Body of pancreas (tissue), 4 donors: Measurements from ENCODE around the gene KDR. TPM values are rescaled to one million over a fixed set of nuclear protein-coding genes. Genes with fewer than 3 reads are reported as not detected.
A peak's percentile ranks its signal among the peaks of the same experiment; 100 is the strongest.

Experiments
- ATAC-seq: fragments of 150-250 bp; one replicate; pipeline ENCODE4 v1.9.1; 2016
- DNase-seq, 4 donors: peaks; one replicate each; pipeline ENCODE4 v3.0.0-alpha.2; 2019
- H3K27ac ChIP-seq, 4 donors: fragments of 200-600 bp; sonication (generic); 1 replicate in 3 of 4; 2 replicates in 1 of 4; pipeline versions ENCODE4 v1.5.1 to v1.6.1; 2016 to 2019; ENCODE audit warnings: mild to moderate bottlenecking in 1 of 4, mixed read lengths in 1 of 4, moderate library complexity in 1 of 4
- H3K27me3 ChIP-seq, 2 donors: fragments of 200-600 bp; sonication (generic); one replicate each; pipeline ENCODE4 v1.6.0; 2016; ENCODE audit warnings: mild to moderate bottlenecking in 1 of 2
- H3K36me3 ChIP-seq, 2 donors: fragments of 200-600 bp; sonication (generic); replicated peaks in 1 of 2; 2 replicates each; pipeline ENCODE4 v1.5.1; 2016; ENCODE audit warnings: low read depth in 2 of 2; ENCODE audit not compliant: insufficient read depth in 1 of 2
- H3K4me1 ChIP-seq: fragments of 200-600 bp; sonication (generic); one replicate; pipeline ENCODE4 v1.6.0; 2016
- H3K4me3 ChIP-seq, 2 donors: fragments of 200-600 bp; sonication (generic); 1 replicate in 1 of 2; 2 replicates in 1 of 2; pipeline ENCODE4 v1.5.1; 2016 to 2019
- H3K9me3 ChIP-seq, 3 donors: fragments of 200-600 bp; sonication (generic); 1 replicate in 2 of 3; 2 replicates in 1 of 3; pipeline ENCODE4 v1.5.1; 2016
- CTCF ChIP-seq, 7 experiments: fragments of 450-650 bp in 4 of 7; fragments of 200-600 bp in 3 of 7; sonication (generic) in 3 of 7; IDR thresholded peaks; one replicate each; pipeline ENCODE4 v1.5.1; 2016 to 2019; ENCODE audit warnings: antibody characterized with exemption in 7 of 7
- POLR2A ChIP-seq, 3 donors: fragments of 450-650 bp; IDR thresholded peaks; one replicate each; pipeline ENCODE4 v1.6.1; 2016; ENCODE audit warnings: antibody characterized with exemption in 3 of 3, mild to moderate bottlenecking in 2 of 3
- WGBS, 2 donors: methylation state at CpG; one replicate each; pipeline ENCODE4 v1.1.5; 2017; 5-methylcytosine and 5-hydroxymethylcytosine counted together
- intact Hi-C: fragments of 100-400 bp; cut with DNase I; formaldehyde crosslinking; loops from one replicate; pipeline ENCODE4 v1.15.1; 2023
- total RNA-seq, 2 donors: library from RNA; depleted of rRNA; stranded (reverse); fragments of >200 nt; gene quantifications; one replicate each; pipeline ENCODE4 v1.1.0, GENCODE V29; 2016

Gene KDR
- total RNA-seq, 2 donors from 2014 or later, result 12.9 to 14.5 TPM

GRCh38 chr4:55125763-55126541, 557 bp upstream of the KDR start:
- H3K4me3 ChIP-seq, result no peak overlapping the region
- no peaks in the 10 kb centered on the region for H3K36me3 ChIP-seq
- H3K4me1 ChIP-seq, result peaks cover 10% of the 10 kb centered on the region
- no peak for DNase-seq
- 3 to 13% methylated on average over 4 to 32 of the region's 32 CpGs for WGBS, 2 donors
- H3K27ac ChIP-seq, result no peak overlapping the region
- no peak for ATAC-seq
- intact Hi-C loops, result no loop called here
- TF ChIP-seq POLR2A (IDR thresholded peaks at IDR 0.05), result no peak
- TF ChIP-seq CTCF (IDR thresholded peaks at IDR 0.05), result no peak
- H3K9me3 ChIP-seq, result no peaks in the 10 kb centered on the region
- H3K27me3 ChIP-seq, result peaks cover 0 to 10% of the 10 kb centered on the region in 2 donors

GRCh38 chr4:55124322-55125076, 896 bp downstream of the KDR start:
- no peaks in the 10 kb centered on the region for H3K9me3 ChIP-seq
- peaks cover 10% of the 10 kb centered on the region for H3K4me1 ChIP-seq
- intact Hi-C loops, result no loop called here
- H3K4me3 ChIP-seq, result no peak overlapping the region
- H3K36me3 ChIP-seq, result no peaks in the 10 kb centered on the region
- peaks cover 0 to 10% of the 10 kb centered on the region in 2 donors for H3K27me3 ChIP-seq
- no peak for DNase-seq
- TF ChIP-seq POLR2A (IDR thresholded peaks at IDR 0.05) (no peak), CTCF (IDR thresholded peaks at IDR 0.05) (no peak)
- H3K27ac ChIP-seq, result peak overlapping the region in 1 of 4 donors; percentile 40
- no peak for ATAC-seq
- WGBS, 2 donors, result 7 to 16% methylated on average over 21 to 34 of the region's 34 CpGs

GRCh38 chr4:55123791-55124190, 1.6 kb downstream of the KDR start:
- Histone ChIP-seq H3K9me3 (no peaks in the 10 kb centered on the region), H3K36me3 (no peaks in the 10 kb centered on the region), H3K4me1 (peaks cover 10% of the 10 kb centered on the region), H3K27me3 (peaks cover 0 to 10% of the 10 kb centered on the region in 2 donors), H3K4me3 (no peak overlapping the region), H3K27ac (no peak overlapping the region)
- intact Hi-C loops, result no loop called here
- no peak for DNase-seq
- TF ChIP-seq POLR2A (IDR thresholded peaks at IDR 0.05), result no peak
- no peak for TF ChIP-seq CTCF (IDR thresholded peaks at IDR 0.05)
- WGBS, 2 donors, result 47 to 64% methylated on average over 6 of the region's 6 CpGs
- ATAC-seq, result no peak

GRCh38 chr4:55122235-55122634, 3.2 kb downstream of the KDR start:
- TF ChIP-seq POLR2A (IDR thresholded peaks at IDR 0.05), result no peak
- no peak for TF ChIP-seq CTCF (IDR thresholded peaks at IDR 0.05)
- intact Hi-C loops, result no loop called here
- 19 to 22% methylated on average over 2 of the region's 2 CpGs for WGBS, 2 donors
- Histone ChIP-seq H3K4me3 (no peak overlapping the region), H3K27me3 (peaks cover 0 to 10% of the 10 kb centered on the region in 2 donors), H3K36me3 (no peaks in the 10 kb centered on the region), H3K9me3 (no peaks in the 10 kb centered on the region), H3K4me1 (peaks cover 10% of the 10 kb centered on the region), H3K27ac (no peak overlapping the region)
- DNase-seq, result no peak
- ATAC-seq, result no peak
